ENCODE results near the gene NAV2. TPM values are rescaled to one million over a fixed set of nuclear protein-coding genes. Genes with fewer than 3 reads are reported as not detected.

NAV2 gene
- total RNA-seq, 1 experiment from 2014 or later = 46.3 TPM

DNA sequence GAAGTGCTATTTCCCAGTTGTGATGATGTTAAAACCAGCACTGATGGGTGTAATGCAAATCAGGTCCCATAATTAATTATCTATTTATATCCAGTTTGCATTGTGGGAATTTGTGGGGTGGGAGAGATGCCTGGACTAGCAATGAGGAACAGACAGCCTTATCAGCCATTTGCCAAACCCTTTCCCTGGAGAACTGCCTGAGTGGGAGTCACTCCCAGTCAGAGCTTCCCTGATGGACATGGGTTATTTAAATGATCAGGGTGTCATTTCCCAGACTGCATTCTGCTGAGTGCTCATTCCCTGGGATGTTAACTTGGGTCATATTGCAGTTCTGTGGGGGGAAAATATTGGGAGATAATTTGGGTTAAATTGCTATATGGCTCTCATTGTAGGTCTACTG, 168.5 kb downstream of the NAV2 start:
- peaks cover 13 to 17% of the 10 kb centered on the region in 2 experiments for H3K4me1 Mint-ChIP-seq
- H3K79me2 ChIP-seq (ENCODE audit: insufficient read depth, low read length) = no peaks in the 10 kb centered on the region
- no peak overlapping the region for H3K27ac ChIP-seq (ENCODE audit: insufficient read length, low read depth, low read length)
- H2BK120ac ChIP-seq (ENCODE audit: low read depth, low read length, poor library complexity, severe bottlenecking) = no peak overlapping the region
- no peak overlapping the region for H3K18ac ChIP-seq (ENCODE audit: insufficient read length, low read depth, low read length)
- no peak overlapping the region for H2BK12ac ChIP-seq (ENCODE audit: insufficient read length, low read depth, low read length)
- TF ChIP-seq CTCF (conservative IDR thresholded peaks at IDR 0.05) = no peak
- H3K23ac ChIP-seq (ENCODE audit: insufficient read length, low read depth, low read length) = no peak overlapping the region
- H4K8ac ChIP-seq (replicated peaks; ENCODE audit: insufficient read length, low read depth, low read length) = no peak overlapping the region
- no peaks in the 10 kb centered on the region for H4K20me1 ChIP-seq (ENCODE audit: control insufficient read depth, insufficient read depth, insufficient read length)
- H4K91ac ChIP-seq (ENCODE audit: insufficient read length, low read depth, low read length) = no peak overlapping the region
- H3K56ac ChIP-seq (ENCODE audit: insufficient read length, low read depth, low read length) = no peak overlapping the region
- no peak overlapping the region for H3K4ac ChIP-seq (ENCODE audit: low read depth, low read length)
- no peak overlapping the region for H3K4me3 Mint-ChIP-seq
- no peak overlapping the region for H3K14ac ChIP-seq (ENCODE audit: insufficient read depth, low read length)
- no peak overlapping the region for H4K5ac ChIP-seq (ENCODE audit: insufficient read length, low read depth, low read length)
- H3T11ph ChIP-seq (ENCODE audit: low read length) = no peak overlapping the region
- H2AFZ ChIP-seq (ENCODE audit: low read length) = no peak overlapping the region
- no peak overlapping the region for H2BK5ac ChIP-seq (ENCODE audit: insufficient read length, low read length)
- peaks cover 7 to 47% (median 45%) of the 10 kb centered on the region in 3 experiments; a peak in 6 of 7 replicates for H3K36me3 Mint-ChIP-seq (ENCODE audit: insufficient read depth in 1 of 3, low read depth in 3 of 3)
- no peak overlapping the region for H3K4me2 ChIP-seq (ENCODE audit: insufficient read depth, insufficient read length, low read length)
- no peak for DNase-seq
- H3K23me2 ChIP-seq (ENCODE audit: insufficient read length, low read depth, low read length, poor library complexity, severe bottlenecking) = no peaks in the 10 kb centered on the region
- no peaks in the 10 kb centered on the region; the same call in 1 of the 2 replicates for H3K4me1 ChIP-seq (ENCODE audit: insufficient read depth, low read length)
- H3K79me1 ChIP-seq (ENCODE audit: insufficient read depth, low read depth, low read length, poor library complexity, severe bottlenecking) = no peaks in the 10 kb centered on the region
- no peaks in the 10 kb centered on the region for H3K9me3 Mint-ChIP-seq
- H3K9me3 ChIP-seq (ENCODE audit: control insufficient read depth, low read depth, low read length) = no peaks in the 10 kb centered on the region
- H3K27me3 ChIP-seq (ENCODE audit: insufficient read depth, low read length) = no peaks in the 10 kb centered on the region
- no peak overlapping the region for H3K9ac ChIP-seq (ENCODE audit: extremely low read depth, insufficient read length, low read length)
- H3K27ac Mint-ChIP-seq = peak overlapping the region in 1 of 3 experiments; percentile 40; a peak in 1 of 7 replicates
- H2BK20ac ChIP-seq (ENCODE audit: low read depth, low read length, poor library complexity, severe bottlenecking) = no peak overlapping the region
- H3K27me3 Mint-ChIP-seq (ENCODE audit: low read depth) = no peaks in the 10 kb centered on the region
- H2AK5ac ChIP-seq (ENCODE audit: insufficient read length, low read length) = no peak overlapping the region
- H2BK15ac ChIP-seq (ENCODE audit: low read depth, low read length) = no peak overlapping the region
